LNCAP (cell line): ENCODE data around the gene CCNF.

ENCODE experiments used
- TF ChIP-seq, protein P1 (sequence below): fragments of 450-650 bp; IDR thresholded peaks from 2 replicates; pipeline ENCODE4 v1.5.1; 2017; ENCODE audit warnings: mild to moderate bottlenecking

The CCNF gene, protein sequence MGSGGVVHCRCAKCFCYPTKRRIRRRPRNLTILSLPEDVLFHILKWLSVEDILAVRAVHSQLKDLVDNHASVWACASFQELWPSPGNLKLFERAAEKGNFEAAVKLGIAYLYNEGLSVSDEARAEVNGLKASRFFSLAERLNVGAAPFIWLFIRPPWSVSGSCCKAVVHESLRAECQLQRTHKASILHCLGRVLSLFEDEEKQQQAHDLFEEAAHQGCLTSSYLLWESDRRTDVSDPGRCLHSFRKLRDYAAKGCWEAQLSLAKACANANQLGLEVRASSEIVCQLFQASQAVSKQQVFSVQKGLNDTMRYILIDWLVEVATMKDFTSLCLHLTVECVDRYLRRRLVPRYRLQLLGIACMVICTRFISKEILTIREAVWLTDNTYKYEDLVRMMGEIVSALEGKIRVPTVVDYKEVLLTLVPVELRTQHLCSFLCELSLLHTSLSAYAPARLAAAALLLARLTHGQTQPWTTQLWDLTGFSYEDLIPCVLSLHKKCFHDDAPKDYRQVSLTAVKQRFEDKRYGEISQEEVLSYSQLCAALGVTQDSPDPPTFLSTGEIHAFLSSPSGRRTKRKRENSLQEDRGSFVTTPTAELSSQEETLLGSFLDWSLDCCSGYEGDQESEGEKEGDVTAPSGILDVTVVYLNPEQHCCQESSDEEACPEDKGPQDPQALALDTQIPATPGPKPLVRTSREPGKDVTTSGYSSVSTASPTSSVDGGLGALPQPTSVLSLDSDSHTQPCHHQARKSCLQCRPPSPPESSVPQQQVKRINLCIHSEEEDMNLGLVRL

DNA sequence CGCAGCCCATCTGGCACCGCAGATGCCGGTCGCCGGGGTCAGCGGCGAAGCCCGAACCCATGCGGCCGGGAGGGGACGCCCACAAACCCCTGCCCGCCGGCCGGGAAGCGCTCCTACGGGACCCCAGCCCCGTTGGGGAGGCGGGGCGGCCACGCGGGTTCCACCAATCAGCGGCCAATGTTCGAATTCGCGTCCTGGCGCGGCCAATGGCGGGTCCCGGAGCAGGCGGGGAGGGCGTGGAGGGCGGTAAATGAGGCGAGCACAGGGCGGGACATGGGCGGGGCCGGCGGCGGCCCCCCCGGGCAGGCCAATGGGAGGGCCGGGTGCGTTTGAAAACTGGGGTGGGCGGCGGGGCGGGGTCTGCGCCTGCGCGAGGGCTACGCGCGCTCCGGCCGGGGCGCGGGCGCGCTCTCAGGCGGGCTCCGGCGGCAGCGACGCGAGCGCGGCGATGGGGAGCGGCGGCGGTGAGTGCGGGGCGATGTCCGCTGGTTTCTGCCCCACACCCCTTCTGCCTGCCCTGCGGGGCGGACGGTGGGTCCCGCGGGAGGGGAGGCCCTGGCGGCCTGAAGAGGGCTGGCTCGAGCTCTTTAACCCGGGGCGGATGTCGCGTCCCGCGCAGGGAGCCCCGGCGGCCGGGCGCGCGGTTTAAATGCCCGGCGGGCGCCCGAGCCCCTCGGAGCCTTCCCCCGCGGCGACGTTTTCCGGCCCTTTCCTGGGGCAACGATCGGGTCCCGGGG, at the start of gene CCNF:
Gene CCNF (plus strand): TSS at position 414 of the 737 bp plus-strand sequence. CDS start 35 bp downstream, at position 449.
- TF ChIP-seq, protein P1, sequence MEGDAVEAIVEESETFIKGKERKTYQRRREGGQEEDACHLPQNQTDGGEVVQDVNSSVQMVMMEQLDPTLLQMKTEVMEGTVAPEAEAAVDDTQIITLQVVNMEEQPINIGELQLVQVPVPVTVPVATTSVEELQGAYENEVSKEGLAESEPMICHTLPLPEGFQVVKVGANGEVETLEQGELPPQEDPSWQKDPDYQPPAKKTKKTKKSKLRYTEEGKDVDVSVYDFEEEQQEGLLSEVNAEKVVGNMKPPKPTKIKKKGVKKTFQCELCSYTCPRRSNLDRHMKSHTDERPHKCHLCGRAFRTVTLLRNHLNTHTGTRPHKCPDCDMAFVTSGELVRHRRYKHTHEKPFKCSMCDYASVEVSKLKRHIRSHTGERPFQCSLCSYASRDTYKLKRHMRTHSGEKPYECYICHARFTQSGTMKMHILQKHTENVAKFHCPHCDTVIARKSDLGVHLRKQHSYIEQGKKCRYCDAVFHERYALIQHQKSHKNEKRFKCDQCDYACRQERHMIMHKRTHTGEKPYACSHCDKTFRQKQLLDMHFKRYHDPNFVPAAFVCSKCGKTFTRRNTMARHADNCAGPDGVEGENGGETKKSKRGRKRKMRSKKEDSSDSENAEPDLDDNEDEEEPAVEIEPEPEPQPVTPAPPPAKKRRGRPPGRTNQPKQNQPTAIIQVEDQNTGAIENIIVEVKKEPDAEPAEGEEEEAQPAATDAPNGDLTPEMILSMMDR = no peak

DNA sequence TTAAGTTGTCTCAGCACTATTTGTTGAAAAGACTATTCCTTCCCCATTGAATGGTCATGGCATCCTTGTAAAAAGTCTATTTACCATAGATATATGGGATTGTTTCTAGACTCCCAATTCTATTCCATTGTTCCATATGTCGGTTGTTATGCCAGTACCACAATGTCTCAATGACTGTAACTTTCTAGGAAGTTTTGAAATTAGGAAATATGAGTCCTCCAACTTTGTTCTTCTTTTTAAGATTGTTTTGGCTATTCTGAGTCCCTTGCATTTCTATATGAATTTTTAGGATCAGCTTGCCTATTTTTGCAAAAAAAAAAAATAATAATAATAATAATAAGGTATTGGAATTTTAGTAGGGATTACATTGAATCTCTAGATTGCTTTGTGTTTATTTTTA, 45.7 kb upstream of the CCNF start:
- TF ChIP-seq, protein P1 = no peak

DNA sequence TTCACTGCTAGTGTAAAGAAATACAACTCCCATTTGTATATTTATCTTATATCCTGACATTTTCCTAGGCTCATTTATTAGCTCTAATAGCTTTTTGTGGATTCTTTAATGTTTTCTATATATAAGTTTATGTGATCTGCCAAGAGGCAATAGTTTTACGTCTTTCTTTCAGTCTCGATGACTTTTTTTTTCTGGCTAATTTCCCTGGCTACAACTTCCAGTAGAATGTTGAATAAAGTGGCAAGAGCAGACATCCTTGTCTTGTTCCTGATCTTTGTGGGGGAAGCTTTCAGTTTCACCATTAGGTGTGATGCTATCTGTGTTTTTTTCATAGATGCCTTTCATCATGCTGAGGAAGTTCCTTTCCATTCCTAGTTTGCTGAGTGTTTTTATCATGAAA, 44.8 kb upstream of the CCNF start:
- TF ChIP-seq, protein P1 = no peak

DNA sequence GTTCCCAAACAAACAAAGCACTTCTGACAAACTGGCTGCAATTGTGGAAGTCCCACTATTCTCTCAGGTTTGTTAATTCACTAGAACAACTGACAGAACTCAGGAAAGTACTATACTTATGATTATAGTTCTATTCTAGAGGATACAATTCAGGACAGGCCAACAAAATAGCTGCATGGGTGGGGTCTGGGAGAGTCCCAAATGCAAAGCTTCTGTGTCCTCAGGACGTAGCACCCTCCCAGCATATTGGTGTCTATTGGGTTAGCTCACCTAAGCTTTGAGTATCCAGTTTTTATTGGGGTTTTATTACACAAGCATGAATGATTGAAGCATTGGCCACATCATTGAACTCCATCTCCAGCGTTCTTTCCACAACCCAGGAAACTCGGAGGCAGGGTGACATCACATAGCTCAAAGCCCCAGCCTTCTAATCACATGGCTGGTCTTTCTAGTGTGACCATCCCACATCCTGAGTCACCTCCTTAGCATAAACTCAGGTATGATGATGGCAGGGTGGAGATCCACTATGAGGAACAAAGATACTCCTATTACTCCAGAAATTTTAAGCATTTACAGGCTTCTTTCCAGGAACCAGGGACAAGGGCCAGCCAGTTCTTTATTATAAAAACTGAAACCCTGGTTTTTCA, 43.9 kb upstream of the CCNF start:
- TF ChIP-seq, protein P1 = no peak

DNA sequence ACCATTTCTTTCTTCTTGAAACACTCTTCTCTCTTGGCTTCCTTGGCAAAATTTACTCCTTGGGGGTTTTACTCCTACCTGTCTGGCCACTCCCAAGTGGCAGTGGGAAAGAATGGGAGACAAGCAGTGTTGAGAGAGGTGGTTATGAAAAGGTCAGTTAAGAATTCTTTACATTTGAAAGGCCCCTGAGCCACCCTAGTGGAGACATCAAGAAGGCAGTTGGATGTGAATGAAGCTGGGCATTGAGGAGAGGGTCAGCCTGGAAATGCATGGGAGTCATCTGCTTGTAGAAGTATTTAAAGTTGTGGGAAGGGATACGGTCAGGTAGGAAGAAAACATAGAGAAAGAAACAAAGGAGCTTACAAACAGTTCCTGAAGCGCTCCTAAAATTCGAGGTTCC, 42.3 kb upstream of the CCNF start:
- TF ChIP-seq, protein P1 = no peak

DNA sequence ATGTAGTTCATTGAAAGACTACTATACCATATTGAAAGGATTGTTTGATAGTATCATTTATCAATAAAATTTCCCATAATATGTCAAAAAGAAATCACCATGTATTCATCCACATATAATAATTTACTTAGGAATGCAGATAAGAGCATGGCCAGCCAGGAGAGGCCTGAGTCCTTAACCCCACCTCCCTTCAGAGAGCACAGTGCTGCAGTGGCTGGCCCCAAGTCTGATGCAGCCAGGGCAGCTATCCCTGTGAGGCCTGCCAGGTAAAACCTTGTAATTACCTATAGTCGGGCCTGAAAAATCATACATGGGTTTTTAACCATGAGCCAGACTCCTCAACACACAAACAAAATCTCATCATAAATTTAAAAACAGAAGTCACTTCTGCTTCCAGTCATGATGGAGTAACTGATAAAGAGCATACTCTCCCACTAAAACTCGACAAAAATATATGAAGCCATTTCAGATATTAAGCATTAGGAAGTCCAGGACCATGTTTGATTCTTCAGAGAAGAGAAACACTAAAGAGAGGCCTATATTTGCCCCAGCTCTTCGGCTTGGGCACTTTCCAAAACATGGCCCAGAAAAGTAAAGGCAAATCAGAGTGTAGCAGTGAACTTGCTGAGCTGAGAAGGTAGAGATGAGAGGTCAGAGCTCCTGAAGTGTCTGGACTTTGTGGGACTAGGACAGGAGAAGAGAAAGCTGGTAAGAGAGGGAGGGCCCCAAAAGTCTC, 40.9 kb upstream of the CCNF start:
- TF ChIP-seq, protein P1 = no peak
